Inflammatory macrophage (primary cell): ENCODE measurements around the gene TOLLIP.

Experiments
- DNase-seq, 2 donors: peaks; one replicate each; pipeline ENCODE4 v3.0.0-alpha.2; 2020 to 2022

TOLLIP gene

GRCh38 chr11:1310772-1311468, 1.5 kb upstream of the TOLLIP start:
- DNase-seq: peak; percentile 53

GRCh38 chr11:1310318-1310687, 871 bp upstream of the TOLLIP start:
- no peak for DNase-seq

- peak in 1 of 2 donors; percentile 15 for DNase-seq
These were observed 512 bp downstream of the TOLLIP start for GRCh38 chr11:1308743-1309497.

- DNase-seq: peak in 1 of 2 donors; percentile 64
These were observed 1.3 kb downstream of the TOLLIP start for GRCh38 chr11:1307998-1308742.

- peak; percentile 75 to 90 for DNase-seq
These were observed 2.1 kb downstream of the TOLLIP start for GRCh38 chr11:1307163-1307870.

- DNase-seq: no peak
These were observed 3.0 kb downstream of the TOLLIP start for GRCh38 chr11:1306186-1307162.

- no peak for DNase-seq
These were observed 3.9 kb downstream of the TOLLIP start for GRCh38 chr11:1305501-1306056.

GRCh38 chr11:1305063-1305495, 4.4 kb downstream of the TOLLIP start:
- no peak for DNase-seq

- peak; percentile 30 to 63 for DNase-seq
These were observed 5.1 kb downstream of the TOLLIP start for GRCh38 chr11:1304380-1304779.

GRCh38 chr11:1303973-1304372, 5.5 kb downstream of the TOLLIP start:
- DNase-seq: no peak

GRCh38 chr11:1303126-1303821, 6.2 kb downstream of the TOLLIP start:
- DNase-seq: peak in 1 of 2 donors; percentile 24

GRCh38 chr11:1302461-1303125, 6.8 kb downstream of the TOLLIP start:
- no peak for DNase-seq

- no peak for DNase-seq
These were observed 7.4 kb downstream of the TOLLIP start for GRCh38 chr11:1302041-1302460.

- DNase-seq: no peak
These were observed 8.0 kb downstream of the TOLLIP start for GRCh38 chr11:1301220-1302000.

GRCh38 chr11:1300569-1301187, 8.8 kb downstream of the TOLLIP start:
- DNase-seq: no peak

GRCh38 chr11:1300121-1300520, 9.3 kb downstream of the TOLLIP start:
- no peak for DNase-seq

- no peak for DNase-seq
These were observed 9.8 kb downstream of the TOLLIP start for GRCh38 chr11:1299621-1300020.

- peak; percentile 90 to 92 for DNase-seq
These were observed 10.5 kb downstream of the TOLLIP start for GRCh38 chr11:1298695-1299492.
